Measurements from ENCODE around the gene WDR48. TPM values are rescaled to one million over a fixed set of nuclear protein-coding genes. Genes with fewer than 3 reads are reported as not detected.

WDR48 gene
- polyA plus RNA-seq, 4 donors, result 79.7 to 104 (median 100) TPM

DNA sequence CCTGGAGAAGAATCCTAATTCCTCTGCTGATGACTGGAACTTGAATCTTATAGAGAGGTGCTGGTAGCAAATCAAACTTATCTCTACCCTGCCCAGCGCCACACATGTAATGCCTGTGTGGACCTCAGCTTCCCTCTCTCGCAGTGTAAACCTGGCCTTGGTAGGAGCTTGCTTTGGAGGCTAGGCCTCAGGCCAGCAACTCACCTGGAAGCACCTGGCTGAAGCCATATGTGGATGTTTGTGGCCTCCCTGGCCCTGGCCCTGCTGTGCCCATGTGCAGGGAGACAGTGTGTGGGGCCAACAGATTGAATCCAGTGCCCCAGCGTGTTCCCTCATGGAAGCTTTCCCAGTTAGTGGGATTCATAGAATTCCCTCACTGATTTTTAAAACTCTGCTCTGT lies 64.1 kb downstream of the WDR48 start:
- no peak for DNase-seq (ENCODE audit: low read depth in 4 of 4, low spot score in 3 of 4)

DNA sequence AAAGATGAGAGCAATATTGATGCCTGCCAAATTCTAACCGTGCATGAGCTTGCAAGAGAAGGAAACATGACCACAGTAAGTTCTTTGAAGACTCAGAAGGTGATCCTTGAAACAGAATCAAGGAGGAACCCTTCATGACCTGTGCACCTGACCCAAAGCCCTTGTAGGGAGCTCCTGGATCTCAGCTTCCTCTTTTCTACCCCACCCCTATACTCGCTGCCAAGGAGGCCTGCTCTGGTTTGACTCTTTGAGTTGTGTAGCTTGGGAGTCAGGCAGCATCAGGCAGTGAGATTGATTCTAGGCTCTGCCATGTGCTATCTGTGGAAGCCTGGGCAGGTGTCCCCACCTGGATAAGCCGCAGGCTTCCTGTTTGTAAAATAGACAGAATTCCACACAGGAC lies 66.3 kb downstream of the WDR48 start:
- DNase-seq (ENCODE audit: low read depth in 4 of 4, low spot score in 3 of 4), result no peak

DNA sequence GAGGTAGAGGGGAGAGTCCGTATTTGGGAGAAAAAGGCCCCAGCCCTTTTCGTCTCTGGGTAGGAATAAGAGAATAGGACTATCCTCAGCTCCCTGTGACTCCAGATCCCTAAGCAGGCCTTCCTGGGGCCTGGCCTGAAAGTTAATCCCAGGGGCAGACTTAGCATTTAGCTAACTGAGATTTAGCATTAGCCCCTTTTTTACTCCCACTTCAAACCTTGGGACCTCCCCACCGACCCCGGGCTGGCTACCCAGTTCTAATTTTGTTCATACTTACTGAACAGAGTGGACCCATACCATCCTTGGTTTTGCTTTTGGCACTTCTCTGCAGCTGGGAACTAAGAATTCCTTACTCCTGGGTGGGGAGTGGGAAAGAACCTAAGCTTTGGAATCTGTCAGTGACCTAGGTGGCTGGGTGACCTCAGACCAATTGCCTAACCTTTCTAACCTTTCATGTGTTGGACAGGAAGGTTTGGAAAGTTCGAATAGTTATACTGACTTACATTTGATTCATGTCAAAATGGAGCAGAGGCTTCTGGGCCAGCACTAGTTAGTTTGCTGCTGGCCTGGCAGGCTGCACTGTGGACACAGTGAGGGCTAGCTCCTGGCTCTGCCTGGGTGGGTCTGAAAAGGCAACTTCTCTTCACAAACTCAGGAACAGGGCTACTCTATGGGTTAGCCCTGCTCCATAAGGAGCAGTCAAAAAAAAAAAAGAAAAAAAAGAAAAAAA lies 67.3 kb downstream of the WDR48 start:
- DNase-seq (ENCODE audit: low read depth in 4 of 4, low spot score in 3 of 4), result no peak

DNA sequence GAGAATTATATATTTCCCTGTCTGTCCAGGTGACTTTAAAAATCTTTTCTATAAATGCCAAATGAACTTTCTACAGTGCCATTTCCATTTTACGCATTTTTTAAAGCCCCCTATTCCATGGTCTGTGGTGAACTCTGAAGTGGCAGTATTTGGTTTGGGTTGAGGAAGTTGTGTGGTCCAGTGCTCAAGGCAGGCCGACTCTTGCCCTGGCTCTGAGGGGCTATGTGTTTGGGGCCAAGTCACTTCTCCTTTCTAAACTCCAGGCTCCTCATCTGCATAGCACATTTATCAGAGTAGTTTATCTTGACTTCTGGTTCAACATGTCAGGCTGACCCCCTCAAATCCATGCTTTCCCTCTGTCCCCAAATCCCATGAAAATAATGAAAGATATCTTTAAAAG lies 69.8 kb downstream of the WDR48 start:
- DNase-seq (ENCODE audit: low read depth in 4 of 4, low spot score in 3 of 4), result no peak

DNA sequence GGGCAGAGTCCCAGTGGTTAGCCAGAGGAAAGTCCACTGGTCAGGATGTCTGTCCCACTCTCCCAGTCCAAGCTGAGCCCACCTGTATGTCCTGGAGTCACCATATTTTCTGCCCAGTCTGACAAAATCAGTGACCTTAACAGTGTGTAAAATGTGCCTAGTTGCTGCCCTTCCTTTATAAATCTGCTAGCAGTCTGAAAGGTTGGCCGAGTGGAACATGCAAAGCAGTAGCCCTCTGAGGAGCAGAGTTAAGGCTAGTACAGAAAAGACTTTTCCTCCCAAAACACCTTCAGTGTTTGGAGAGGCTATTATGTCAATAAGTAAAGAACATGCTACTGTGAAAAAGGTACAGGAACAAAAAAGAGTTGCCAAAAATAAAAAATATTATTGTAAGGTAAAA lies 71.0 kb downstream of the WDR48 start:
- DNase-seq (ENCODE audit: low read depth in 4 of 4, low spot score in 3 of 4), result no peak

DNA sequence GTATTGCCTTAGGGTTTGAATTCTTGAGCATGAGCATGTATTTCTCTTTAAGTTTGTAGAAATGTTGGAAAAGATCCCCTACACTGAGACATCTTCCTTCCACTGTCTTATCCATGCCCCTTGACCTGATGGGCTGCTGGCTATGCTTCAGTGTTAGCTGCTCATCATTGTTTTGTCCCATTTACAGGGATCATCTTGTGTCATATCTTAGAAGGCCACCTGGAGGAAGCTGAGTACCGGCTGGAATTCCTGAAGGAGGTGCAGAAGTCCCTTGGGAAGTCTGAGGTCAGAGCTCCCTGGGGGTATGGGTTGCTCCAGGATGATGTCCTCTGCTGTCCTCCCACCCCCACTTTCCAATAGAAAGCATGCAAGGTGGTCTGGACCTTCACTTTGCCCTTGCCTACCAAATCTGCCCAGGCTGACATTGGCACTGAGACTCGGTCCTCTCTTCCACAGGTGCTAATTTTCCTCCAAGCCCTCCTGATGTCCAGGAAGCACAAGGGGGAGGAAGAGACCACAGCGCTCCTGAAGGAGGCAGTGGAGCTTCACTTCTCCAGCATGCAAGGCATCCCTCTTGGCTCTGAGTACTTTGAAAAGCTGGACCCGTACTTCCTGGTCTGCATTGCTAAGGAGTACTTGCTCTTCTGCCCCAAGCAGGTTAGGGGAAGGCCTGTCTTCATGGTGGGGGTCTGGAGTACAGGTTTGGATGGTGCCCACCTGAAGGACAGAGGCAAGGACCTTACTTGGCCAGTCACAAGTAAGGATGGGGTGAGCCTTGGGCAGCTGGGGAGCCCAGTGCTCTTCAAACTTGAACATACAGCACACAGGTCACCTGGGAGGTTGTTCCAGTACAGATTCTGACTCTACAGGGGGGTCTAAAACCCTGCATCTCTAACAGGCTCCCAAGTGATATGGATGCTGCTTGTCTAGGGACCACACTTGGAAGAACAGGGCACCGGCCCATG lies 73.3 kb downstream of the WDR48 start:
- no peak for DNase-seq (ENCODE audit: low read depth in 4 of 4, low spot score in 3 of 4)

DNA sequence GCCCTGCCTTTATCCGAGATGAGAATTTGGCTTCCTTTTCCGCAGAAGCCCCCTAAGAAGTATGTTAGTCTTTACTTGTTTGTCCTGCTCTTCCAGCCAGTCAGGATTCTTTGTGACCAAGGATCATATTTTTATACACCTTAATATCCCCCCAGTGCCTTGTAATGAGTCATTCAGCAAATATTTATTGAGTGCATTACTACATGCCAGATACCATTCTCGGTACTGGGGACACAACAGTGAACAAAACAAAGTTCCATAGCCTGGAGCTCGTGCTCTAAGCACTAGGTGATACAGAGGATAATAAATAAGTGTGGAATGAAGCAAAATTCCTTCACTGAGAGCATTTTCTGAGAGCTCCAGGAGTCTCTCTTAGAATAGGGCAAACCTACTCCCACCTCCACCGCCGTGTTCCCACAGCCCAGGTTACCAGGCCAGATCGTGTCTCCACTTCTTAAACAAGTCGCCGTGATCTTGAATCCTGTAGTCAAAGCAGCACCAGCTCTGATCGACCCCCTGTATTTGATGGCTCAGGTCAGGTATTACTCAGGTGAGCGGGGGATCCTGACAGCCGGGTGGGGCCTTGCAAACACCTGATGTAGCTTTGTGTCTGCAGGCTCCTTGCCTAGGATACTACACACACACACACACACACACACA lies 74.2 kb downstream of the WDR48 start:
- DNase-seq (ENCODE audit: low read depth in 4 of 4, low spot score in 3 of 4), result no peak

DNA sequence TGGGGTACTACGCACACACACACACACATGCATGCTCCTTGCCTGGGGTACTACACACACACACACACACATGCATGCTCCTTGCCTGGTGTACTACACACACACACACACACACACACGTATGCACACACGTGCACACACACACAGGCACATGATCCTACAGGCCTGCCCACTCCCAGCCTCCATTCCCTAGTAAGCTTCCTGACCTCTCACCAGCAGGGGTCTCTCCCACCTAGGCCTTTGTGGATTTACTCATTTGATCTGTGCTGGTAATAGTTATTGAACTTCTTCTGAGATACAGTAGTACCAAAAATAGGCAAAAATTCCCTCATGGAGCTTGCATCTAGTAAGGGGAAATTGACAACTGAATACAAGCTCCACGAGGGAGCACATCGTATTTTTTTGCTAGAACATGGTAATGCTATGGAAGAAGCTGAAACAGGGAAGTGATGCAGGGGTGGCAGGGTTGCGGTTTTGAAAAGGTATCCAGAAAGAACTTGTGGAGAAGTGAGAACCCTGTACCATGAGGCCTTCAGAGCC lies 74.8 kb downstream of the WDR48 start:
- DNase-seq (ENCODE audit: low read depth in 4 of 4, low spot score in 3 of 4), result no peak

DNA sequence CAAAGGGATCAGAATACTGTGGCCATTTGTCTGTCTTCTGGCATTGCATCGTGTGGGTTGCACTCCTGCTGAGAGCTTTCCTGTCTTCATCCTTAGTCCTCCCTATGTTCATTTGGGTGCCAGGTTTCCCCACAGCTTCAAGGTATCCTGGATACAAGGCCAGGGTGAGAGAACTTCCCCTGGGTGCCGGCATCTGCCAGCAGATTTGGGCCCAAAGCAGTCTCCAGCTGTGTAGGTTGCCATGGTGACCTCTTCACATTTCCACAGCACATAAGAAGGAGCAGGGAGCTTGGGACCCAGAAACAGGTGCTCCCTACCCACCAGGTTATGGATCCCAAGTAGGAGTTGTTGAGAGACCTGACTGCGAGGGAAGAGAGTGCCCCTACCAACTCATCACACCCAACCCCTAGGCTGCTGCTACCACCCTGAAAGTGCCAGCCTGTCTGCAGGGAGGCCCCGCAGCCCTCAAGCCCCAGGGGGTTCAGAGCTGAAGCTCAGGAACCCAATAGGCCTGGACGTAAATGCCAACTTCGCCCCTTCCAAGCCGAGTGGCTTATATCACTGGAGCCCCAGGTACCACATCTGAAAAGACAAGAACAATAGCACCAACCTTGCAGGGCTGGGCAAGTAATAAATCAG lies 75.6 kb downstream of the WDR48 start:
- no peak for DNase-seq (ENCODE audit: low read depth in 4 of 4, low spot score in 3 of 4)

DNA sequence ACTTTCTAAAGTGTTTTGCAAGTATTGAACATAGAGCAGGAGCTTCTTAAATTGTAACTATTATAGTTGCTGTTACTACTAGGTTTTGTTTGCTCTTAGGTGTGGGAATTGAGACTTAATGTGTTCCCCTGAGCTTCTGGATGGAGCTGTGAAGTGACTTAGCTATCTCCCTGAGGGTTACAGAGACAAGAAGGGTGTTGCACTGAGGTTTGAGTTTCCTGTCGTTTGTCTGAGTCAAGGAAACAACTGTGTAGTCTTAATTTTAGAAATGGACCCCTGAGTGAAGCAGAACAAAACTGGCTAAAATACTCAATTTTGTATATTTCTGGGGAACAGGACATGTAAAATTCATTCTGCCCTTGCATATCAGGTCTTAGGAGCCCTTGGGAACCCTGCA lies 76.1 kb downstream of the WDR48 start:
- no peak for DNase-seq (ENCODE audit: low read depth in 4 of 4, low spot score in 3 of 4)

DNA sequence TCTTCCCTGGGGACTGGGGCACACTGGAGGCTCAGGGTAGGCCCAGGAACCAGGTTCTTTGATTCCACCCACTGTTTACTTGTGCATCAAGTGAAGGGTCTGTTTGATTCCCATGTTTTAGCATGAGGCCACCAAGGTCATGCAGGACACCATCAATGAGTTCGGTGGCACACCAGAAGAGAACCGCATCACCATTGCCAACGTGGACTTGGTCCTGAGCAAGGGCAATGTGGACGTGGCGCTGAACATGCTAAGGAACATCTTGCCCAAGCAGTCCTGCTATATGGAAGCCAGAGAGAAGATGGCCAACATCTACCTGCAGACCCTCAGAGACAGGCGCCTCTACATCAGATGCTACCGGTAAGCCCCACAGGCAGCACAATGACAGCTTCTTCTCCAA lies 77.1 kb downstream of the WDR48 start:
- DNase-seq (ENCODE audit: low read depth in 4 of 4, low spot score in 3 of 4), result no peak

DNA sequence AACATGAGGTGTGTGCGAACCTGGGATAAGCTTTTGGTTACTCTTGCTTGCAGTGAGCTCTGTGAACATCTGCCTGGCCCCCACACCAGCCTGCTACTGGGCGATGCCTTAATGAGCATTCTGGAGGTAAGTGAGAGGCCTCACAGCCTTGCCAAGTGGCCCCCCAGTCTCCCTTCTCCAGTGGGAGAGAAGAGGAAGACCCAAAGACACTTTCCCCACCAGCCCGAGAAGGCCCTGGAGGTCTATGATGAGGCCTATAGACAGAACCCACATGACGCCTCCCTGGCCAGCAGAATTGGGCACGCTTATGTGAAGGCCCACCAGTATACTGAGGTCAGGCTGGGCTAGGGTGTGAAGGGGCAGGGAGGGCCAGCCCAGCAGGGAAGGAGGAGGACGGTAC lies 78.2 kb downstream of the WDR48 start:
- DNase-seq (ENCODE audit: low read depth in 4 of 4, low spot score in 3 of 4), result no peak

DNA sequence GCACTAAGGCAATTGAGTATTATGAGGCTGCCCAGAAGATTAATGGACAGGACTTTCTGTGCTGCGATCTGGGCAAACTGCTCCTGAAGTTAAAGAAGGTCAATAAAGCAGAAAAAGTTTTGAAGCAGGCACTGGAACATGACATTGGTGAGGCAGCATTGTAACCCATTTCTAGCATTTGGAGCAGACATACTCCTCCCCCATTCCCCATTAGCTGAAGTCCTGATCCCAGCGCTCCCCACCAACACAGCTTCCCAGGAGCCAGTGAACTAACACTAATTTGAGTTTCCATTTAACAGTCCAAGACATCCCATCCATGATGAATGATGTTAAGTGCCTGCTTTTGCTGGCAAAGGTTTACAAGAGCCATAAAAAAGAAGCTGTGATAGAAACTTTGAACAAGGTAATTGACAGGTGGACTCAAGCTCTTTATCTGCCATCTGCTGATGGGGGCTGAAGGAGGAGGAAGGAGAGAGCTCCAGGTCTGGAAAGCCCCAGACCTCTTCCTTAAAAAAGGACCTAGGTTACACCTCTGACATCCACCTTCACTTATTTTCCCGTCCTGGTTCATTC lies 79.0 kb downstream of the WDR48 start:
- no peak for DNase-seq (ENCODE audit: low read depth in 4 of 4, low spot score in 3 of 4)

DNA sequence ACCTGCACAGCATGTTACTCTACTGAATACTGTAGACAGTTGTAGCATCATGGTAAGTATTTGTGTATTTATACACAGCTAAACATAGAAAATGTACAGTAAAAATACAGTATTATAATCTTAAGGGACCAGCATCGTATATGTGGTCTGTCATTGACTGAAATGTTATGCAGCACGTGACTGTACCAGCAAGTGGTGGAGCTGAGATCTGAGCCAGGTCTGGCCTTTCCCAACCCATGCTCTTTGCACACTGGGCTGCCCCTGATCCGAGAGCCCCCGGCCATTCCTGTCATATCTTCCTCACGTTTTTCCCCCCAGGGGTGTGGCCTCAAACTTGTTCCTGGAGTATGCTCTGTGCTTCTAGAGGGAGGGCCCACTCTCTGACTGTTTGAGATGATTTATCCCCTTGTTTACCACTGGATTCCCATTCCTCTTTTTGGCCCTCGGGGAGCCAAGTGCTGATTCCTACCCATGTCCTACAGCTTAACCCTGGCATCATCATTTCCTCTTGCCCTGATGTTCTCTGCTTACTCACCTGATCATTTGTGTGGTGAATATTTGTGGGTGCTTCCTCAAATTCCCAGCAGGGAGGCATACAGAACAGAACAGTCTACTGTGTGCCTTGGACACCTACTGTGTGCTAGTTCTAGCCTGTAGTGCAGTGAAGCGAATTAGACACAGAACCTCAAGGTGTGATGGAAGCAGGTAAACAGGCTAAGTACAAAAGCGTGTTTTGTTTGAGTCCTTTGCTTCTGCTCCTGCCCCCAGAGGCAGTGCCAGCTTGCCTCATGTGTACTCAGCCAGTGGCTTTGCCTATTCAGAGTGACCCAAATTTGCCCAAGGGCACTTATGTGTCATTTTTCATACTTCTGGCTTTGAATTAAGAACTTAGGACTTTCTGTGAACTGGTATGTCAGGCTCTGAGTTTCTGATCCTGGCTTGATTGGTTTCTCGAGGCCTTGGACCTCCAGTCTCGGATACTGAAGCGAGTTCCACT lies 80.6 kb downstream of the WDR48 start:
- DNase-seq (ENCODE audit: low read depth in 4 of 4, low spot score in 3 of 4), result no peak

DNA sequence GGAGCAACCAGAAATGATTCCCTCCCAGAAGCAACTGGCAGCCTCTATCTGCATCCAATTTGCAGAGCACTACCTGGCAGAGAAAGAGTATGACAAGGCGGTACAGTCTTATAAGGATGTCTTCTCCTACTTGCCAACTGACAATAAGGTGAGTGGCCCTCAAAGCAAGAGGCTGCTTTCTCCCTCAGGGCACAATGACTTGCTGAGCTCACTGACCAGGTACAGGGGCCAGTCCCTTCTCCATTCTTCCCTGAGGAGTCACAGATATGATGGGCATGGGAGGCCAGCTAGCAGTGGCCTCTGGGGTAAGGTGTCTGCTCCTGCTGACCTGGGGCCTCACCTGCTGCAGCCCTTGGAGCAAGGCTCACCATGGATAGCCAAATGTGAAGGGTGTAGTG lies 81.3 kb downstream of the WDR48 start:
- DNase-seq (ENCODE audit: low read depth in 4 of 4, low spot score in 3 of 4), result no peak

DNA sequence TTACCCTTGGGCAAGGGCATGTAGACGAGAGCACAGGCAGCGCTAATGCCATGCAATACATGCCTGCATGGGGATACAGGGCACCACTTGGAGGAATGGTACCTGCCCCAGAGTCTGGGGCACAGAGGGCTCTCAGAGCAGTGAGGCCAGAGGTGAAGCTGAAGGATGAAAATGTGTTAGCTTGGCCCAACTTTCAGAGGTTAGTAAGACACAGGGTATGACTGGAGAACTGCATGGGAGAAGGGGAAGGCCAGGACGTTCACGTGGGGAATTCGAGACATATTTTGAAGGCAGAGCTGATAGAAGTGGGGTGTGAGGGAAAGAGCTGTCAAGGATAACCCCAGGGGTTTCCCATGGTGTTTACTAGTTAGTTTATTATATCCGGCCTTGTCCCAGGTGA lies 82.0 kb downstream of the WDR48 start:
- DNase-seq (ENCODE audit: low read depth in 4 of 4, low spot score in 3 of 4), result no peak

DNA sequence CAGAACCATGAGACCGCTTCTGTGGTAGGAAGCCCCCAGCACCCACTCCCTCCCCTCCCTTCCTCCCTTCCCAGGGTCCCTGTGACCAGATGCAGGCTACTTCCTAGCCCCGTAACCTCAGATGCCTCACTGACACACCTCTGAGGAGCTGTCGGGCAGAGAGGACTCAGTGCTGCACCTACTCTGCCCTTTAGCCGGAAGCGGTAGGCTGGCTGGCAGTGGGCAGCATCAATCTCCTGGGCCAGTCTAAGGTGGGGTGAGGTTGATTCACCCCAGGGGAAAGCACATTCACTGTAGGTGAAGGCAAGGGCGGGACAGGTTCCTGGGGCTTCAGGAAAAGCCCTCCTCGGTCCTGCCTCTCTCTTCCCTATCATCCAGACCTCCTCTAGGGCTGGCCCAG lies 82.5 kb downstream of the WDR48 start:
- DNase-seq (ENCODE audit: low read depth in 4 of 4, low spot score in 3 of 4), result no peak

DNA sequence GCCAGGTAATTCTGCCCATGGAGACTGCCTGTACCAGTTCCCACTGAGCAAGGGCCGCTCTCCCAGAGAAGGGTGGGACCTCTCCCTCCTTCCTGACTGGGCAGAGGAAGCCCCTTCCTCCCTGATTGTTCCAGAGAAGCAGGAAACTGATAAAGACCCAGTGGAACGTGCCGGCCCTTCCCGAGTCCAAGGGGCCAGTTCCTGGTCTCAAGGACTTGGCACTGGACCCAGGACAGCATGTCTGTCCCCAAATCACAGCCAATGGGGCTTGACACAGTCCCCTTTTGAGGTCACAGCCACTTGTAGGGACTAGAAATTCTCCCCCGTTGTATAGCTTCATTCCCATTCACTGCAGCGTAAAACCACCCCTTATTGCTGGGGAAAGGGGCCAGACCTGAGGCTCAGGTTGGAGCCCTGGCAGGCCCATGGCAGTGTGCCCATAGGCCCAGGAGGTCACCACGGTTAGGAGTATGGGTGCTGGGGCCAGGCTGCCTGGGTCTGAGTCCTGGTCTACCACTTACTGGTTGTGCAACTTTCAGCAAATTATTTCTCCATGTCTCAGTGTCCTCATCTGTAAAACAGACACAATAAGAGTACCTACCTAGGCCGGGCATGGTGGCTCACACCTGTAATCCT lies 83.5 kb downstream of the WDR48 start:
- no peak for DNase-seq (ENCODE audit: low read depth in 4 of 4, low spot score in 3 of 4)

Measured in right renal pelvis (tissue), 4 donors.